ENCODE results near the gene PTPRO. TPM values are rescaled to one million over a fixed set of nuclear protein-coding genes. Genes with fewer than 3 reads are reported as not detected.

PTPRO gene
- total RNA-seq, 4 donors from 2014 or later = 0.26 to 0.81 (median 0.51) TPM

- no peak for DNase-seq (ENCODE audit: low spot score in 2 of 2)
- Histone ChIP-seq H3K4me3 (no peak overlapping the region), H3K9me3 (no peaks in the 10 kb centered on the region), H3K36me3 (no peaks in the 10 kb centered on the region), H3K4me1 (no peaks in the 10 kb centered on the region), H3K27me3 (no peaks in the 10 kb centered on the region), H3K27ac (no peak overlapping the region)
- TF ChIP-seq EP300 (IDR thresholded peaks at IDR 0.05) = no peak
- TF ChIP-seq CTCF (IDR thresholded peaks at IDR 0.05) = no peak
- TF ChIP-seq POLR2AphosphoS5 (IDR thresholded peaks at IDR 0.05) = no peak
- TF ChIP-seq POLR2A (IDR thresholded peaks at IDR 0.05) = no peak
Observed at GRCh38 chr12:15544589-15544988, 222.3 kb downstream of the PTPRO start.

GRCh38 chr12:15545334-15545733 is 223.0 kb downstream of the PTPRO start:
- Histone ChIP-seq H3K4me1 (no peaks in the 10 kb centered on the region), H3K27ac (peak overlapping the region; percentile 26), H3K9me3 (no peaks in the 10 kb centered on the region), H3K36me3 (no peaks in the 10 kb centered on the region), H3K4me3 (no peak overlapping the region), H3K27me3 (no peaks in the 10 kb centered on the region)
- TF ChIP-seq CTCF (IDR thresholded peaks at IDR 0.05) (no peak), POLR2AphosphoS5 (IDR thresholded peaks at IDR 0.05) (no peak), EP300 (IDR thresholded peaks at IDR 0.05) (no peak), POLR2A (IDR thresholded peaks at IDR 0.05) (no peak)
- WGBS = 68% methylated on average over 1 of the region's 1 CpG
- no peak for DNase-seq (ENCODE audit: low spot score in 2 of 2)

- no peak for DNase-seq (ENCODE audit: low spot score in 2 of 2)
- H3K36me3 ChIP-seq = no peaks in the 10 kb centered on the region
- 45% methylated on average over 1 of the region's 1 CpG for WGBS
- no peaks in the 10 kb centered on the region for H3K4me1 ChIP-seq
- H3K9me3 ChIP-seq = no peaks in the 10 kb centered on the region
- peak overlapping the region; percentile 55 for H3K27ac ChIP-seq
- H3K4me3 ChIP-seq = peak overlapping the region; percentile 19
- no peaks in the 10 kb centered on the region for H3K27me3 ChIP-seq
- no peak for TF ChIP-seq EP300 (IDR thresholded peaks at IDR 0.05)
- no peak for TF ChIP-seq POLR2AphosphoS5 (IDR thresholded peaks at IDR 0.05)
- TF ChIP-seq POLR2A (IDR thresholded peaks at IDR 0.05) = no peak
Observed at GRCh38 chr12:15546102-15546701, 223.9 kb downstream of the PTPRO start.

- Histone ChIP-seq H3K4me1 (no peaks in the 10 kb centered on the region), H3K27me3 (no peaks in the 10 kb centered on the region), H3K27ac (peak overlapping the region; percentile 55), H3K4me3 (peak overlapping the region; percentile 19), H3K9me3 (no peaks in the 10 kb centered on the region), H3K36me3 (no peaks in the 10 kb centered on the region)
- TF ChIP-seq EP300 (IDR thresholded peaks at IDR 0.05) = no peak
- no peak for TF ChIP-seq CTCF (IDR thresholded peaks at IDR 0.05)
- WGBS = 82% methylated on average over 5 of the region's 5 CpGs
- DNase-seq (ENCODE audit: low spot score in 2 of 2) = no peak
Observed at GRCh38 chr12:15547063-15547462, 224.8 kb downstream of the PTPRO start.

GRCh38 chr12:15547691-15548090 is 225.4 kb downstream of the PTPRO start:
- no peak overlapping the region for H3K4me3 ChIP-seq
- no peaks in the 10 kb centered on the region for H3K4me1 ChIP-seq
- no peaks in the 10 kb centered on the region for H3K27me3 ChIP-seq
- TF ChIP-seq CTCF (IDR thresholded peaks at IDR 0.05) (no peak), POLR2AphosphoS5 (IDR thresholded peaks at IDR 0.05) (no peak), POLR2A (IDR thresholded peaks at IDR 0.05) (no peak), EP300 (IDR thresholded peaks at IDR 0.05) (no peak)
- no peaks in the 10 kb centered on the region for H3K36me3 ChIP-seq
- H3K9me3 ChIP-seq = no peaks in the 10 kb centered on the region
- no peak overlapping the region for H3K27ac ChIP-seq
- DNase-seq (ENCODE audit: low spot score in 2 of 2) = no peak
- 100% methylated on average over 1 of the region's 1 CpG for WGBS

GRCh38 chr12:15550793-15551192 is 228.5 kb downstream of the PTPRO start:
- Histone ChIP-seq H3K4me1 (no peaks in the 10 kb centered on the region), H3K9me3 (no peaks in the 10 kb centered on the region), H3K27ac (no peak overlapping the region), H3K36me3 (no peaks in the 10 kb centered on the region), H3K4me3 (no peak overlapping the region), H3K27me3 (no peaks in the 10 kb centered on the region)
- TF ChIP-seq CTCF (IDR thresholded peaks at IDR 0.05) = no peak
- TF ChIP-seq EP300 (IDR thresholded peaks at IDR 0.05) = no peak
- no peak for TF ChIP-seq POLR2A (IDR thresholded peaks at IDR 0.05)
- no peak for TF ChIP-seq POLR2AphosphoS5 (IDR thresholded peaks at IDR 0.05)
- WGBS = 75% methylated on average over 4 of the region's 4 CpGs
- no peak for DNase-seq (ENCODE audit: low spot score in 2 of 2)
